Measurements from ENCODE around the gene TAF9B. TPM values are rescaled to one million over a fixed set of nuclear protein-coding genes. Genes with fewer than 3 reads are reported as not detected.
"Not testable (repeated sequence)": the region's sequence is repeated elsewhere in the genome, so short reads cannot be mapped to it uniquely, and the experiment has no call there.

TAF9B gene
- total RNA-seq, 1 donor from 2014 or later: 19.9 TPM

DNA sequence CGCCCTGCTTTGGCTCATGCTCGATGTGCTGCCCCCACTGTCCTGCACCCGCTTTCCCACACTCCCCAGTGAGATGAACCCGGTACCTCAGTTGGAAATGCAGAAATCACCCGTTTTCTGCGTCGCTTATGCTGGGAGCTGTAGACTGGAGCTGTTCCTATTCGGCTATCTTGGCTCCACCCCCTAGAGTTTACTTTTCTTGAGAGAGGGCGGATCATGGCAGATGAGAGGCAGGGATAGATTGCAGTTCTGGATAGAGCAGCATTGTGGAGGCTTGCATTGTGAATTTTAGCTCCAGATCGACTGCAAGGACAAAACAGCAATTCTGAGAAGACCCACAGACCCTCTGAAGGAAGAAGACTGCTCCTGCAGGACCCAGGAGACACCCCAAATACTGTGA is 18.4 kb upstream of the TAF9B start:
- not testable (repeated sequence) for H3K27me3 Mint-ChIP-seq (ENCODE audit: unreplicated experiment); DNase-seq (ENCODE audit: extremely low spot score, unreplicated experiment); H3K4me3 Mint-ChIP-seq (ENCODE audit: unreplicated experiment); H3K36me3 Mint-ChIP-seq (ENCODE audit: unreplicated experiment); H3K4me1 Mint-ChIP-seq (ENCODE audit: unreplicated experiment); H3K27ac Mint-ChIP-seq (ENCODE audit: unreplicated experiment)
- peaks cover 31% of the 10 kb centered on the region for H3K9me3 Mint-ChIP-seq (ENCODE audit: unreplicated experiment)

DNA sequence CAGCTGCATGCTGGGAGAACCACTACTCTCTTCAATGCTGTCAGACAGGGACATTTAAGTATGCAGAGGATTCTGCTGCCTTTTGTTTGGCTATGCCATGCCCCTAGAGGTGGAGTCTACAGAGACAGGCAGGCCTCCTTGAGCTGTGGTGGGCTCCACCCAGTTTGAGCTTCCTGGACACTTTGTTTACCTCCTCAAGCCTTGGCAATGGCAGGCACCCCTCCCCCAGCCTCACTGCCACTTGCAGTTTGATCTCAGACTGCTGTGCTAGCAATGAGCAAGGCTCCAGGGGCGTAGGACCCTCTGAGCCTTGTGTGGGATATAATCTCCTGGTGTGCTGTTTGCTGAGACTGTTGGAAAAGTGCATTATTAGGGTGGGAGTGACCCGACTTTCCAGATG is 17.9 kb upstream of the TAF9B start:
- not testable (repeated sequence) for H3K27ac Mint-ChIP-seq (ENCODE audit: unreplicated experiment); H3K27me3 Mint-ChIP-seq (ENCODE audit: unreplicated experiment); H3K36me3 Mint-ChIP-seq (ENCODE audit: unreplicated experiment); H3K4me3 Mint-ChIP-seq (ENCODE audit: unreplicated experiment); H3K4me1 Mint-ChIP-seq (ENCODE audit: unreplicated experiment); DNase-seq (ENCODE audit: extremely low spot score, unreplicated experiment)
- peaks cover 28% of the 10 kb centered on the region for H3K9me3 Mint-ChIP-seq (ENCODE audit: unreplicated experiment)

DNA sequence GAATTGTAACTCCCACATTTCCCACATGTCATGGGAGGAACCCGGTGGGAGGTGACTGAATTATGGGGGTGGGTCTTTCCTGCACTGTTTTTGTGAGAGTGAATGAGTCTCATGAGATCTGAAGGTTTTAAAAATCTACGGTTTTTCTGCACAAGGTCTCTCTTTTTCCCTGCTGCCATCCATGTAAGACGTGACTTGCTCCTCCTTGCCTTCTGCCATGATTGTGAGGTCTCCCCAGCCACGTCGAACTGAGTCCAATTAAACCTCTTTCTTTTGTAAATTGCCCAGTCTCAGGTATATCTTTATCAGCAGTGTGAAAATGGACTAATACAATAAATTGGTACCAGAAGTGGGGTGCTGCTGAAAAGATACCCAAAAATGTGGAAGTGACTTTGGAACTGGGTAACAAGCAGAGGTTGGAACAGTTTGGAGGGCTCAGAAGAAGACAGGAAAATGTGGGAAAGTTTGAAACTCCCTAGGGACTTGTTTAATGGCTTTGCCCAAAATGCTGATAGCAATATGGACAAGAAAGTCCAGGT is 7.6 kb upstream of the TAF9B start:
- not testable (repeated sequence) for DNase-seq (ENCODE audit: extremely low spot score, unreplicated experiment); H3K27me3 Mint-ChIP-seq (ENCODE audit: unreplicated experiment); H3K27ac Mint-ChIP-seq (ENCODE audit: unreplicated experiment); H3K36me3 Mint-ChIP-seq (ENCODE audit: unreplicated experiment); H3K4me3 Mint-ChIP-seq (ENCODE audit: unreplicated experiment); H3K4me1 Mint-ChIP-seq (ENCODE audit: unreplicated experiment)
- peaks cover 46% of the 10 kb centered on the region for H3K9me3 Mint-ChIP-seq (ENCODE audit: unreplicated experiment)

DNA sequence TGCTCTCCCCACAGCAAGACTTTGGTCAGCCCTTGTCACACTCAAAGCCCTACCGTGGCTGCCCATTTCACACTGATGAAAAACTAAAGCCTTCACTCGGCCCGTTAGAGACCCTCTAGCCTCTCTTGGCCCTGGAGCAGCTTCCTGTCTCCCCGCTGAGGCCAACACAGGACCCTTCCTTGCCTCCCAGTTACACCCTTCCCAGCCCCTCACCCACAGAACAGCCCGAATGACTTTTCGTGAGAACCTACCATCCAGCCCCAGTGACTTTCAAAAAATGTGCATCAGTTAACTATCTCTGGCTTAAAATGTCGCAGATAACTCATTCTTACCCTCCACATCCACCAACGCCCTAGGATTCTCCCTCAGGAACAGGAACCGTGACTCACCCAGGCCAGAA is 756 bp upstream of the TAF9B start:
- Mint-ChIP-seq H3K36me3 (ENCODE audit: unreplicated experiment) (no peaks in the 10 kb centered on the region), H3K9me3 (ENCODE audit: unreplicated experiment) (peaks cover 6% of the 10 kb centered on the region), H3K4me3 (ENCODE audit: unreplicated experiment) (peak overlapping the region; percentile 90), H3K27ac (ENCODE audit: unreplicated experiment) (no peak overlapping the region), H3K4me1 (ENCODE audit: unreplicated experiment) (no peaks in the 10 kb centered on the region), H3K27me3 (ENCODE audit: unreplicated experiment) (no peaks in the 10 kb centered on the region)
- no peak for DNase-seq (ENCODE audit: extremely low spot score, unreplicated experiment)
- TF ChIP-seq, protein P1, sequence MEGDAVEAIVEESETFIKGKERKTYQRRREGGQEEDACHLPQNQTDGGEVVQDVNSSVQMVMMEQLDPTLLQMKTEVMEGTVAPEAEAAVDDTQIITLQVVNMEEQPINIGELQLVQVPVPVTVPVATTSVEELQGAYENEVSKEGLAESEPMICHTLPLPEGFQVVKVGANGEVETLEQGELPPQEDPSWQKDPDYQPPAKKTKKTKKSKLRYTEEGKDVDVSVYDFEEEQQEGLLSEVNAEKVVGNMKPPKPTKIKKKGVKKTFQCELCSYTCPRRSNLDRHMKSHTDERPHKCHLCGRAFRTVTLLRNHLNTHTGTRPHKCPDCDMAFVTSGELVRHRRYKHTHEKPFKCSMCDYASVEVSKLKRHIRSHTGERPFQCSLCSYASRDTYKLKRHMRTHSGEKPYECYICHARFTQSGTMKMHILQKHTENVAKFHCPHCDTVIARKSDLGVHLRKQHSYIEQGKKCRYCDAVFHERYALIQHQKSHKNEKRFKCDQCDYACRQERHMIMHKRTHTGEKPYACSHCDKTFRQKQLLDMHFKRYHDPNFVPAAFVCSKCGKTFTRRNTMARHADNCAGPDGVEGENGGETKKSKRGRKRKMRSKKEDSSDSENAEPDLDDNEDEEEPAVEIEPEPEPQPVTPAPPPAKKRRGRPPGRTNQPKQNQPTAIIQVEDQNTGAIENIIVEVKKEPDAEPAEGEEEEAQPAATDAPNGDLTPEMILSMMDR (IDR thresholded peaks at IDR 0.05): no peak

DNA sequence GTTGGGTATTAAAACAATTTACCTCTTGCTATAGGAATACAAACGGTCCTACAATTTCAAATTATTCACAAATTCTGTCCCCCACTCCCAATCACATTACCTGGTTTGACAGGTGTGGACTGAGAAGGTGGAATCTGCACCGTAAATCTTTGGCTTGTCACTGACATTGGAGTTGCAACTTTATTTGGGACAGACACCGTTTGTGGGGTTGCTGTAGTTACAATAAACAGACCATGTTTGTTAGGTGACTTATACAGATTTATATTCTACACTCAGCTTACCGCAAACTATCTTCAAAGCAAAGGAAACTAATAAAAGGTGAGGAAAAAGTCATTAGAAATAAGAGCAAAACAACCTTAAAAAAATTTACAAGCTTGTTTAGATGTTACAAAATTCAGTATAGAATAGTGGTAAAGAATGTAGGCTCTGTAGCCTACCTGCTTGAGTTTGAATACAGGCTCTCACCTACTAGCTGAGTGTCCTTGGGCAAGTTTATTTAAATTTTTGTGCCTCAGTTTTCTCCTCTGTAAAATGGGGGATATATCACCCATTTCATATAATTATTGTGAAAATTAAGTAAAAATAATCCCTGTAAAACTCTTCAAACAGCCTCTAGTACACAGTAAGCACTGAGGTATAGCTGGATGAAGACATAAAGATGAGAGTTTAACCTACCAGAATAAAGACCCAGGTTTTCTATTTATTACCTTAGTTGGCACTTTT is 6.1 kb downstream of the TAF9B start:
- H3K27ac Mint-ChIP-seq (ENCODE audit: unreplicated experiment): no peak overlapping the region
- H3K36me3 Mint-ChIP-seq (ENCODE audit: unreplicated experiment): peaks cover 8% of the 10 kb centered on the region
- H3K4me1 Mint-ChIP-seq (ENCODE audit: unreplicated experiment): no peaks in the 10 kb centered on the region

DNA sequence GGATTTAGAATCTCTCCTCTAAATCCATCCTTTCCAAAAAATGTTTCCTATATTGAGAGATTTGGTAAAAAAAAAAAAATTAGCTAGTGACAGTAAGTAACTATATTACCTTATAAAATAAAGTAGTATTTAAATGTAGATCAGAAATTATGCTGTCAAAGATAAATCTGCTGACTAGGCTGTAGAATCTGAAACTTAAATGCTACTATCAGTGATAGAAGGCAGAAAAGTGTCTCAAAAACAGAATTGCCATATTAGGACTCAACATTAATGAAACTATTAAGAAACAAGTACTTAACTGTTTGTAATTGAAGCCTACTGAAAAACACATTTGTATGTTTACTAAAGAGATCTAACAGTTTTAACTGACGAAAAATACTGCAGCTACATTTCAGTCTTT is 8.3 kb downstream of the TAF9B start:
- Mint-ChIP-seq H3K27ac (ENCODE audit: unreplicated experiment) (no peak overlapping the region), H3K36me3 (ENCODE audit: unreplicated experiment) (peaks cover 8% of the 10 kb centered on the region), H3K4me1 (ENCODE audit: unreplicated experiment) (no peaks in the 10 kb centered on the region), H3K9me3 (ENCODE audit: unreplicated experiment) (no peaks in the 10 kb centered on the region), H3K4me3 (ENCODE audit: unreplicated experiment) (no peak overlapping the region), H3K27me3 (ENCODE audit: unreplicated experiment) (no peaks in the 10 kb centered on the region)
- TF ChIP-seq, protein P1 (IDR thresholded peaks at IDR 0.05): no peak
- no peak for DNase-seq (ENCODE audit: extremely low spot score, unreplicated experiment)

More for the DNA sequence above, 6.1 kb downstream of the TAF9B start:
- DNase-seq (ENCODE audit: extremely low spot score, unreplicated experiment): no peak
- TF ChIP-seq, protein P1 (IDR thresholded peaks at IDR 0.05): no peak
- H3K9me3 Mint-ChIP-seq (ENCODE audit: unreplicated experiment): no peaks in the 10 kb centered on the region
- H3K27me3 Mint-ChIP-seq (ENCODE audit: unreplicated experiment): no peaks in the 10 kb centered on the region
- no peak overlapping the region for H3K4me3 Mint-ChIP-seq (ENCODE audit: unreplicated experiment)

Data from osteocyte (in vitro differentiated cells).